Measurements from ENCODE around the gene PTPN6. TPM values are rescaled to one million over a fixed set of nuclear protein-coding genes. Genes with fewer than 3 reads are reported as not detected.
A peak's percentile ranks its signal among the peaks of the same experiment; 100 is the strongest.

Gene PTPN6
- total RNA-seq, 3 donors from 2014 or later, result 37.4 to 61.7 (median 51.7) TPM

- H3K36me3 ChIP-seq (ENCODE audit: low read depth), result no peaks in the 10 kb centered on the region
- intact Hi-C loops (cut with DNase I, micrococcal nuclease), result no loop called here
- no peak for ATAC-seq
- peak; percentile 65 to 77 (median 73) for DNase-seq
- H3K4me1 ChIP-seq (ENCODE audit: low read depth), result peaks cover 37% of the 10 kb centered on the region
- TF ChIP-seq CTCF (IDR thresholded peaks at IDR 0.05), result no peak
- no peaks in the 10 kb centered on the region for H3K9me3 ChIP-seq
- peak overlapping the region; percentile 57 for H3K4me3 ChIP-seq
These were observed 12.7 kb downstream of the PTPN6 start for GRCh38 chr12:6963791-6964413.

- TF ChIP-seq CTCF (IDR thresholded peaks at IDR 0.05), result no peak
- Histone ChIP-seq H3K4me1 (ENCODE audit: low read depth) (peaks cover 43% of the 10 kb centered on the region), H3K9me3 (no peaks in the 10 kb centered on the region), H3K36me3 (ENCODE audit: low read depth) (no peaks in the 10 kb centered on the region), H3K4me3 (no peak overlapping the region)
- DNase-seq (peak in 1 of 3 donors; percentile 68), ATAC-seq (no peak)
- intact Hi-C loops (cut with DNase I, micrococcal nuclease), result no loop called here
These were observed 13.5 kb downstream of the PTPN6 start for GRCh38 chr12:6964605-6965025.

- intact Hi-C loops (cut with DNase I, micrococcal nuclease), result no loop called here
- DNase-seq (peak; percentile 88 to 92 (median 92)), ATAC-seq (peak; percentile 51)
- TF ChIP-seq CTCF (IDR thresholded peaks at IDR 0.05), result peak; percentile 85
- Histone ChIP-seq H3K9me3 (no peaks in the 10 kb centered on the region), H3K4me1 (ENCODE audit: low read depth) (peaks cover 40% of the 10 kb centered on the region), H3K36me3 (ENCODE audit: low read depth) (no peaks in the 10 kb centered on the region), H3K4me3 (no peak overlapping the region)
These were observed 14.0 kb downstream of the PTPN6 start for GRCh38 chr12:6965026-6965661.

- intact Hi-C loops (cut with DNase I, micrococcal nuclease), result no loop called here
- no peak overlapping the region for H3K4me3 ChIP-seq
These were observed 14.6 kb downstream of the PTPN6 start for GRCh38 chr12:6965714-6966113.

GRCh38 chr12:6966351-6966750 is 15.2 kb downstream of the PTPN6 start:
- ATAC-seq, result no peak
- TF ChIP-seq CTCF (IDR thresholded peaks at IDR 0.05), result no peak
- no peak overlapping the region for H3K4me3 ChIP-seq
- intact Hi-C loops (cut with DNase I, micrococcal nuclease), result no loop called here
- H3K4me1 ChIP-seq (ENCODE audit: low read depth), result peaks cover 30% of the 10 kb centered on the region
- no peak for DNase-seq
- no peaks in the 10 kb centered on the region for H3K9me3 ChIP-seq
- no peaks in the 10 kb centered on the region for H3K36me3 ChIP-seq (ENCODE audit: low read depth)

More at GRCh38 chr12:6965714-6966113, 14.6 kb downstream of the PTPN6 start:
- Histone ChIP-seq H3K9me3 (no peaks in the 10 kb centered on the region), H3K36me3 (ENCODE audit: low read depth) (no peaks in the 10 kb centered on the region), H3K4me1 (ENCODE audit: low read depth) (peaks cover 35% of the 10 kb centered on the region)
- ATAC-seq (no peak), DNase-seq (no peak)
- TF ChIP-seq CTCF (IDR thresholded peaks at IDR 0.05), result no peak

All from mucosa of descending colon (tissue), 3 donors.